ENCODE measurements around the gene TBC1D22A. TPM values are rescaled to one million over a fixed set of nuclear protein-coding genes. Genes with fewer than 3 reads are reported as not detected.

TBC1D22A gene
- total and polyA plus RNA-seq, 10 of the 15 experiments (the other 5 are each of a cell fraction or from before 2014, with no cell fraction given), result 0.63 to 44.7 (median 27.4) TPM

DNA sequence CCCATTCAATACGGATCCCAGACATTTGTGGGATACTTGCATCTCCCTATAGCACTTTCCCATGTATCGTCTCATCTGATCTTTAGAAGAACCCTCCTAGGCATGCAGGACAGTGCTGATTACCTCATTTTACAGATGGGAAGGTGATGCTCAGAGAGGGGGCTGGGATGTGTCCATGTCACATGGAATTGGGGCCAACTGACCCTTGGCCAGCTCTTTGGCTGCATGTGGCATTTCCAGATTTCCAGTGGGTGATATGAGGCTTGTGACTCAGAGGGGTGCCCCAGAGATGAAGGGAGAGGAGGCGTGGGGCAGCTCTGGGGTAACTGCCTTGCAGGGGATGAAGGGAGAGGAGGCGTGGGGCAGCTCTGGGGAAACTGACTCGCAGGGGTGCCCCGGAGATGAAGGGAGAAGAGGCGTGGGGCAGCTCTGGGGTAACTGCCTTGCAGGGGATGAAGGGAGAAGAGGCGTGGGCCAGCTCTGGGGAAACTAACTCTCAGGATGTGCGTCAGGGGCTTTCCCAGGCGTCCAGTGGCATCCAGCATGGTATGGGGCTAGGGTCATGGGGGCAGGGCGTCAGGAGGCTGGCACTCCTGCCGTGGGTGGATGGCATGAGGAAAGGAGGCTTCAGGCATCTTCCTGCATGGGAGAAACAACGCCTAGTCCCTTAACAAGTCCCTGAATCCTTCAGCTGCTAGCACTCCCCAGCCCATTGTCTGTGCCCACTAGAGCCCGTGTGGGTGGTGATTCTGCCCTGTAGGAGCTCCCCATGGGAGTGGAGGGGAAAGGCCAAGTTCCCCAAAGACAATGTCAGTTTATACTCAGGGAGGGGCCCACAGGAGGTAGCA is 12.5 kb upstream of the TBC1D22A start:
- Histone ChIP-seq H3K9ac (ENCODE audit: control insufficient read depth, insufficient read depth, low read length) (no peak overlapping the region), H3K4me2 (ENCODE audit: control insufficient read depth, insufficient read depth) (no peak overlapping the region), H3K27ac (ENCODE audit: control insufficient read depth, insufficient read depth) (no peak overlapping the region), H3K27me3 (replicated peaks in 1 of 2; ENCODE audit: control insufficient read depth in 2 of 2, insufficient read depth in 2 of 2, low read length in 1 of 2) (no peaks in the 10 kb centered on the region), H3K9me3 (replicated peaks; ENCODE audit: control insufficient read depth, insufficient read depth, low read length) (no peaks in the 10 kb centered on the region), H4K20me1 (ENCODE audit: control insufficient read depth, insufficient read depth) (no peaks in the 10 kb centered on the region), H3K79me2 (ENCODE audit: control insufficient read depth, insufficient read depth, low read length) (no peaks in the 10 kb centered on the region), H2AFZ (ENCODE audit: control insufficient read depth, low read depth, low read length) (no peak overlapping the region), H3K36me3 (ENCODE audit: control insufficient read depth in 2 of 2, insufficient read depth in 2 of 2, low read length in 1 of 2) (no peaks in the 10 kb centered on the region), H3K4me1 (ENCODE audit: control insufficient read depth, insufficient read depth, low read length) (peaks cover 13% of the 10 kb centered on the region), H3K4me3 (no peak overlapping the region)
- in situ Hi-C loops (cut with MboI), result loop anchor here (10.0 to 25.0 kb wide), 2 partner anchors 1337 to 1745 kb away; no protein-coding TSS in a partner anchor
- ATAC-seq (peak; percentile 63), FAIRE-seq (no peak), DNase-seq (ENCODE audit: low read depth, low spot score) (no peak)
- TF ChIP-seq, protein P1, sequence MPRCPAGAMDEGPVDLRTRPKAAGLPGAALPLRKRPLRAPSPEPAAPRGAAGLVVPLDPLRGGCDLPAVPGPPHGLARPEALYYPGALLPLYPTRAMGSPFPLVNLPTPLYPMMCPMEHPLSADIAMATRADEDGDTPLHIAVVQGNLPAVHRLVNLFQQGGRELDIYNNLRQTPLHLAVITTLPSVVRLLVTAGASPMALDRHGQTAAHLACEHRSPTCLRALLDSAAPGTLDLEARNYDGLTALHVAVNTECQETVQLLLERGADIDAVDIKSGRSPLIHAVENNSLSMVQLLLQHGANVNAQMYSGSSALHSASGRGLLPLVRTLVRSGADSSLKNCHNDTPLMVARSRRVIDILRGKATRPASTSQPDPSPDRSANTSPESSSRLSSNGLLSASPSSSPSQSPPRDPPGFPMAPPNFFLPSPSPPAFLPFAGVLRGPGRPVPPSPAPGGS (IDR thresholded peaks at IDR 0.05; ENCODE audit: borderline replicate concordance, insufficient read depth, low read depth, low read length, poor library complexity, severe bottlenecking), result no peak
- no peak for TF ChIP-seq CBX3 (IDR thresholded peaks at IDR 0.05; ENCODE audit: borderline replicate concordance, low read depth)
- TF ChIP-seq, protein P2, sequence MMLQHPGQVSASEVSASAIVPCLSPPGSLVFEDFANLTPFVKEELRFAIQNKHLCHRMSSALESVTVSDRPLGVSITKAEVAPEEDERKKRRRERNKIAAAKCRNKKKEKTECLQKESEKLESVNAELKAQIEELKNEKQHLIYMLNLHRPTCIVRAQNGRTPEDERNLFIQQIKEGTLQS (IDR thresholded peaks at IDR 0.05; ENCODE audit: borderline replicate concordance, extremely low read depth, low read depth, low read length), result no peak
- TF ChIP-seq, protein P3, sequence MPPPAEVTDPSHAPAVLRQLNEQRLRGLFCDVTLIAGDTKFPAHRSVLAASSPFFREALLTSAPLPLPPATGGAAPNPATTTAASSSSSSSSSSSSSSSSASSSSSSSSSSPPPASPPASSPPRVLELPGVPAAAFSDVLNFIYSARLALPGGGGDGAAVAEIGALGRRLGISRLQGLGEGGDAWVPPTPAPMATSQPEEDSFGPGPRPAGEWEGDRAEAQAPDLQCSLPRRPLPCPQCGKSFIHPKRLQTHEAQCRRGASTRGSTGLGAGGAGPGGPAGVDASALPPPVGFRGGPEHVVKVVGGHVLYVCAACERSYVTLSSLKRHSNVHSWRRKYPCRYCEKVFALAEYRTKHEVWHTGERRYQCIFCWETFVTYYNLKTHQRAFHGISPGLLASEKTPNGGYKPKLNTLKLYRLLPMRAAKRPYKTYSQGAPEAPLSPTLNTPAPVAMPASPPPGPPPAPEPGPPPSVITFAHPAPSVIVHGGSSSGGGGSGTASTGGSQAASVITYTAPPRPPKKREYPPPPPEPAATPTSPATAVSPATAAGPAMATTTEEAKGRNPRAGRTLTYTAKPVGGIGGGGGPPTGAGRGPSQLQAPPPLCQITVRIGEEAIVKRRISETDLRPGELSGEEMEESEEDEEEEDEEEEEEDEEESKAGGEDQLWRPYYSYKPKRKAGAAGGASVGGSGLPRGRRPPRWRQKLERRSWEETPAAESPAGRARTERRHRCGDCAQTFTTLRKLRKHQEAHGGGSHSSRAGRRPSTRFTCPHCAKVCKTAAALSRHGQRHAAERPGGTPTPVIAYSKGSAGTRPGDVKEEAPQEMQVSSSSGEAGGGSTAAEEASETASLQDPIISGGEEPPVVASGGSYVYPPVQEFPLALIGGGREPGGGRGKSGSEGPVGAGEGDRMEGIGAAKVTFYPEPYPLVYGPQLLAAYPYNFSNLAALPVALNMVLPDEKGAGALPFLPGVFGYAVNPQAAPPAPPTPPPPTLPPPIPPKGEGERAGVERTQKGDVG (CRISPR knock-in tag; IDR thresholded peaks at IDR 0.05), result no peak
- no peak for TF ChIP-seq MEF2B (IDR thresholded peaks at IDR 0.05; ENCODE audit: partially characterized antibody, poor library complexity, severe bottlenecking)
- TF ChIP-seq SUPT20H (IDR thresholded peaks at IDR 0.05; ENCODE audit: borderline replicate concordance, control insufficient read depth, low read depth, low read length), result no peak
- no TSS peak for BruUV-seq (replicated peaks)
- ChIA-PET RAD21 (ENCODE audit: unreplicated experiment) (interaction anchor here (0.7 to 1.2 kb wide), 3 partner anchors 24 to 186 kb away, joined by 3 to 5 read pairs (median 3); no protein-coding TSS in a partner anchor), CTCF (interaction anchor here (1.1 to 2.3 kb wide), 4 partner anchors 9 to 54 kb away, joined by 3 to 11 read pairs (median 6); no protein-coding TSS in a partner anchor), POLR2A (no interaction called here), SMC1A (ENCODE audit: uncharacterized antibody, unreplicated experiment) (interaction anchor here (1.0 to 1.5 kb wide), 3 partner anchors 9 to 186 kb away, joined by 3 to 4 read pairs (median 3); no protein-coding TSS in a partner anchor)
- intact Hi-C loops (cut with micrococcal nuclease; ENCODE audit: unreplicated experiment), result no loop called here
- WGBS (ENCODE audit: insufficient coverage, insufficient replicate concordance, low lambda C conversion rate, missing lambda C conversion rate), result 6% methylated on average over 14 of the region's 14 CpGs

Data from GM12878 (cell line).